AG04449 (cell line): ENCODE measurements around the gene ERBB4.

Experiments used
- CTCF ChIA-PET: fragments of 350-600 bp; formaldehyde crosslinking; extraction: SDS; loops from one replicate; lab custom pipeline; 2021; ENCODE audit warnings: antibody characterized with exemption; lab: Yijun Ruan, JAX
- POLR2A ChIA-PET: fragments of 400-600, 350-600 bp; formaldehyde crosslinking; extraction: SDS; loops from one replicate; lab custom pipeline; 2020; ENCODE audit warnings: antibody characterized with exemption, inconsistent platforms; lab: Yijun Ruan, JAX
- DNase-seq: peaks from one replicate; pipeline ENCODE4 v3.0.0-alpha.2; 2010; ENCODE audit warnings: low read depth, low spot score
- H3K4me3 ChIP-seq: 2 replicates; pipeline ENCODE4 v1.5.1; 2011; ENCODE audit warnings: low read depth, mild to moderate bottlenecking, control low read depth, low read length
- CTCF ChIP-seq: IDR thresholded peaks from one replicate; pipeline ENCODE4 v1.5.1; 2011; ENCODE audit warnings: mild to moderate bottlenecking, moderate library complexity, low read length, control low read depth, inconsistent platforms; ENCODE audit not compliant: insufficient read depth; ENCODE audit errors: missing control alignments

Gene ERBB4

GRCh38 chr2:211946960-211947359 lies 591.6 kb downstream of the ERBB4 start:
- ChIA-PET POLR2A (no interaction called here), CTCF (no interaction called here)
- no peak overlapping the region for H3K4me3 ChIP-seq
- DNase-seq = no peak
- no peak for TF ChIP-seq CTCF

GRCh38 chr2:211944572-211944971 lies 594.0 kb downstream of the ERBB4 start:
- ChIA-PET CTCF (no interaction called here), POLR2A (no interaction called here)
- no peak overlapping the region for H3K4me3 ChIP-seq
- TF ChIP-seq CTCF = no peak
- no peak for DNase-seq

GRCh38 chr2:211942153-211942552 lies 596.4 kb downstream of the ERBB4 start:
- ChIA-PET POLR2A (no interaction called here), CTCF (no interaction called here)
- no peak for TF ChIP-seq CTCF
- no peak overlapping the region for H3K4me3 ChIP-seq
- no peak for DNase-seq

DNA sequence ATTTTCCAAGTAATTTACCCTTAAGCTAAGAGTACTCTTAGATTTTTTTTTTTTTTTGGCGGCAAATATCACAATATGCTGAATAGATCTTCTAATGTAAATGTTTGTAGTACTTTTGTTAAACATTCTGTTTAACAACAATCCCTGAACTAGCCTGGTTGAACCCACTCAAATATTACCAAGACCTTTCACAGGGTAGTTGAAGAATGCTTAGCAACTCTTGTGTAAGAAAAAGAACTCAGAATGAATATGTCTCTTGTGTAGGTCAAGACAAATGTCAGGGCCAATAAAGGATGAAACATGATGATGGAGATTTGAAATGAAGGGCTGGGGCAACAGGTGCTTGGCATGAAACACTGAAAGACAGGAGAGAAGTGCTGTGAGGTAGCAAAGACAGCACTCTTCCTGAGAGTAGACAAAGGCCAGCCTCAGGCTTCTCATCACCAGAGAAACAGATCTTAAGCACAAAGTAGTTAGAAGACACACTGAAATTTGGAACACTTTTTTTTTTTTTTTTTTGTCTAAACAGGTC lies 597.3 kb downstream of the ERBB4 start:
- ChIA-PET POLR2A (no interaction called here), CTCF (no interaction called here)
- no peak for DNase-seq
- TF ChIP-seq CTCF = no peak
- no peak overlapping the region for H3K4me3 ChIP-seq

DNA sequence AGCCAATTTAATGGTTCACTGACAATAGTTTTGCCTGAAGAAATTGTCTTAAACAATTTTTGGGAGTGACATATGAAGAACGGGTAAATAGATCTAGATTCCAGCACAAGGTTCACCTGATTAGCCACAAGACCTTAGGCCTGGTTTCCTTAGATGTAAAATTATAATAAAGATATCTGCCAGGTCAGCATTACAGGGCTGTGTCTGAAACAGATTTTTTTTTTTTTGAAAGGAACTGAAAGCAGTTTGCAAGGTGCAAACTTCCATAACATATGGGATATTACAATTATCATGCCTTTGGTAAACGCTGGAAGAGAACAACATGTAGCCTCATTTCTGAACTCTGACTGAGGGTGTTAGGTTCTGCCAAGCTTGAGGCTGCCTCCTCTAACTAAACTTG lies 599.4 kb downstream of the ERBB4 start:
- ChIA-PET CTCF (no interaction called here), POLR2A (no interaction called here)
- no peak for DNase-seq
- no peak for TF ChIP-seq CTCF
- no peak overlapping the region for H3K4me3 ChIP-seq

- no peak for TF ChIP-seq CTCF
- no peak for DNase-seq
- POLR2A ChIA-PET = no interaction called here
- no peak overlapping the region for H3K4me3 ChIP-seq
- CTCF ChIA-PET = no interaction called here
Measured at GRCh38 chr2:211934811-211935210, 603.8 kb downstream of the ERBB4 start.
